ENCODE data around the gene SNX5.

DNA sequence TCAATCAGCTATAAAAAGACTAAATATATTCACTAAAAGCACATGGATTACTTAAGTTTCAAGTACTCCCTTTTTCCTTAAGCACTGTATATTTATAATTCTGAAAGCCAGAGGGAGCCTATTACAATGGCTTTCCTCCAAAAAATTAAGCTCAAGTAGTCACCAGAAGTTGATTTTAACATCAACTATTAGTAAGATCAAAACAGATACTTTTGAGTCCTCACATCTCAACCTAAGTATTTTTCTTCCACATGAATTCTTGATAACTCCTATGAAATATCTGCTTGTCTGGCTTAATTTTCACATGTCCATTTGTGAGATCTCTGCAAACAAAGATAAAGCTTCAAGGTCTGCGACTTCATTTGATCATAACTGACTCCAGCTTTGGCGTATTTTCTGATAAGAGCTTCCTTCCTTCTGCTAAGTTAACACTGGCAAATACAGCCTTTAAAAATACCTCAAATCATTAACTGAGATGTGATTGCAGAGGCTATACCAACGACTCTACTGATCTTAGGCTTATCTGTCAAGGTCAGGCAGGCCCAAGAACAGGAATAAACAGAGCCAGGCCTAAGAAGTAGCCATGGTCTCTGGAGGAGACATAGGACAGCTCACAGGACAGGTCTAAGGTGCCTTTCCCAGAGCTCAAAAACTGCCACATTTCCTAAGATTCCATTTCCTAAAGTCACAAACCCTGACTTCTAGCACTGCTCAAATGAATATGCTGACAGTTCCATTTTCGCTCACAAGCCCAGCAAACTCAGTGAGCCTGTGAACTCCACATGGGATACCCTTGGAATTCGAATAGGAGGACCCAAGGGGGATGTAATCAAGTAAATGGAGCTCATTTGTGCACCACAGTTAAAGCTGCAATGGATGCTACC, 10.0 kb downstream of the SNX5 start:
- no peak for TF ChIP-seq TAF1 (IDR thresholded peaks at IDR 0.05; ENCODE audit: low read depth)
- no peak for TF ChIP-seq ZBTB7A (IDR thresholded peaks at IDR 0.05; ENCODE audit: low read depth)
